BLaER1 (cell line): ENCODE data around the gene MAST4.
"Not testable (repeated sequence)": the region's sequence is repeated elsewhere in the genome, so short reads cannot be mapped to it uniquely, and the experiment has no call there.

Experiments
- H3K27ac ChIP-seq: shearing (Covaris generic); formaldehyde crosslinking; 2 replicates; pipeline ENCODE4 v1.8.1; 2022
- H3K27me3 ChIP-seq: shearing (Covaris generic); formaldehyde crosslinking; 2 replicates; pipeline ENCODE4 v1.8.1; 2022
- H3K36me3 ChIP-seq: shearing (Covaris generic); formaldehyde crosslinking; 2 replicates; pipeline ENCODE4 v1.8.1; 2022
- H3K4me1 ChIP-seq: shearing (Covaris generic); formaldehyde crosslinking; 2 replicates; pipeline ENCODE4 v1.8.1; 2022
- H3K4me2 ChIP-seq: shearing (Covaris generic); formaldehyde crosslinking; 2 replicates; pipeline ENCODE4 v1.8.1; 2022
- H3K4me3 ChIP-seq: shearing (Covaris generic); formaldehyde crosslinking; 2 replicates; pipeline ENCODE4 v1.8.1; 2022
- H3K9ac ChIP-seq: shearing (Covaris generic); formaldehyde crosslinking; 2 replicates; pipeline ENCODE4 v1.8.1; 2022
- H3K9me3 ChIP-seq: shearing (Covaris generic); formaldehyde crosslinking; 2 replicates; pipeline ENCODE4 v1.8.1; 2022
- H4K20me1 ChIP-seq: shearing (Covaris generic); formaldehyde crosslinking; 2 replicates; pipeline ENCODE4 v1.8.1; 2022
- Cebpa-rat ChIP-seq: shearing (Covaris generic); IDR thresholded peaks from 2 replicates; pipeline ENCODE4 v1.8.1; 2022

The MAST4 gene

DNA sequence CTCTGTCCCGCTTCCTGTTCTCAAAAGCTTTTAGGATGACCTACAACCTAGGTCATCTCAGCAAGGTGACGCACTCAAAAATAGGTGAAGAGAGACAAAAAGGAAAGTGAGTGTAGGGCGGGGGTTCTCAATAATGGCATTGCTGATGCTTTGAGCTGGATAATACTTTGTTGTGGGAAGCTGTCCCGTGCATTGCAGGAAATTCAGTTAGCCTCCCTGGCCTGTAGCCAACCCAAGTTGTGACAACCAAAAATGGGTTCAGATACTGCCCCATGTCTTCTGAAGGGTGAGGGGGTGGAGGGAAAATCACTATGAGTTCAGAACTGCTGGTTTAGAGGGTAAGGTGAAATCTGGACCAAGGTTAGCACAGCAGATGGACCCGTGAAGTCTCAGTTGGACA, 151.4 kb downstream of the MAST4 start:
- peaks cover 33% of the 10 kb centered on the region for H3K4me1 ChIP-seq
- H3K27me3 ChIP-seq = no peaks in the 10 kb centered on the region
- peak overlapping the region; percentile 69 for H3K4me2 ChIP-seq
- no peaks in the 10 kb centered on the region for H3K36me3 ChIP-seq
- H3K9me3 ChIP-seq = peaks cover 20% of the 10 kb centered on the region
- no peaks in the 10 kb centered on the region for H4K20me1 ChIP-seq
- H3K9ac ChIP-seq = no peak overlapping the region
- TF ChIP-seq Cebpa-rat = no peak
- no peak overlapping the region for H3K4me3 ChIP-seq
- no peak overlapping the region for H3K27ac ChIP-seq

DNA sequence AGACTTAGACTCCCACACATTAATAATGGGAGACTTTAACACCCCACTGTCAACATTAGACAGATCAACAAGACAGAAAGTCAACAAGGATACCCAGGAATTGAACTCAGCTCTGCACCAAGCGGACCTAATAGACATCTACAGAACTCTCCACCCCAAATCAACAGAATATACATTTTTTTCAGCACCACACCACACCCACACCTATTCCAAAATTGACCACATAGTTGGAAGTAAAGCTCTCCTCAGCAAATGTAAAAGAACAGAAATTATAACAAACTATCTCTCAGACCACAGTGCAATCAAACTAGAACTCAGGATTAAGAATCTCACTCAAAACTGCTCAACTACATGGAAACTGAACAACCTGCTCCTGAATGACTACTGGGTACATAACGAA, 156.5 kb downstream of the MAST4 start:
- not testable (repeated sequence) for H3K4me2 ChIP-seq, H4K20me1 ChIP-seq, H3K27me3 ChIP-seq, H3K4me3 ChIP-seq, H3K9me3 ChIP-seq, H3K9ac ChIP-seq, H3K27ac ChIP-seq, H3K4me1 ChIP-seq, H3K36me3 ChIP-seq

DNA sequence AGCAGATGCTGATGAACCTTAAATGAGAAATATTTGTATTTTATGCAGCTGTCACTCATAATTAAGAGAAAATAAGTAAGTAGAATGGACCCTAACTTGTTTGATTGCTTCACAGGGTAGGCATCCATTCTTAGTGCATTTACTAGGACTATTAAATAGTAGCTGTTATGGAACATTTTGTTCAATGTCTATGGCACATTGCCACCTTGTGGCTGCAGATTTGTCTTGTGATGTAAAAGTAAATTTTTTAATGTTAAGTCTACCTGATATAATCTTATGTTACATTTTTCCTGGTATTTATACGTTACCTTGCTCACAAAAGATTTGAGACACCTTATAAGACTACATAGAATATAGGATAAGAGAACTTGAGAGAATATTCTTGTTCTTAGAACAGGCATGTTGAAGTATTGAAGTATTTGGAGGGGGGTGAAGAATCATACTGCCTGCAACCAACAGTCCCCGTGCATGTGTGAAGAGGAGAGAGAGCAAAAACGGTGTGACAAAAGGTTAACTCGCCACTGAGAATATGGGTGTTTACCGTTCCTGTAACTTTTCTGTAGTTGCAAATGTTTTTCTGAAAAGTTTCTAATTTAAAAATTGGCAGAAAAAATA, 161.1 kb downstream of the MAST4 start:
- Histone ChIP-seq H3K4me2 (peak overlapping the region; percentile 26), H3K27ac (no peak overlapping the region), H4K20me1 (no peaks in the 10 kb centered on the region), H3K4me3 (no peak overlapping the region), H3K36me3 (no peaks in the 10 kb centered on the region), H3K4me1 (peaks cover 34% of the 10 kb centered on the region), H3K9me3 (no peaks in the 10 kb centered on the region), H3K27me3 (no peaks in the 10 kb centered on the region), H3K9ac (no peak overlapping the region)
- no peak for TF ChIP-seq Cebpa-rat

DNA sequence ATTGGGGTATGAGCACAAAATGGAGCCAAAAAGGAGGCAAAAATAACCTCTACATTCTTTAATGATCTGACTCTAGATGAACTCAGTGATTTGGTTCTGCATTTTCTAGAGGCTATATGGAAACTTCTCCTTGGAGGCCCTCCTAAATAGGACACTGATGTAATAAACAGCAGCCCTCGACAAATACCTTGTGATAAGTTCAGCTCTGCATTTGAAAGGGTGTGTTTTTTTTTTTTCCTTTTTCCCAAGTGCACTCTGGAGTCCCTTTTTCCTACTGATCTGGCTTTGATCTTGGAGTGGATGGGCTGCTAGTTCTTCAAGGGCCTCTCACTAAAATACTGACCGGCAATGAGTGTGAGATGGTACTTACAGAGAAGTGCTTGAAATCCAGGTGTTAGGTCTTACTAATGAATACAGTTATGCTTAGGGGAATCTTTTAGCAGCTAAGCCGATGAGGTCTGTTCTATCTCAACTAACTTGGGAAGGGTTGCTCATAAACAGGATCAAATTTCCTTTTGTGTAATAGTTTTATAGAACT, 161.7 kb downstream of the MAST4 start:
- peak overlapping the region; percentile 26 for H3K4me2 ChIP-seq
- no peak overlapping the region for H3K27ac ChIP-seq

DNA sequence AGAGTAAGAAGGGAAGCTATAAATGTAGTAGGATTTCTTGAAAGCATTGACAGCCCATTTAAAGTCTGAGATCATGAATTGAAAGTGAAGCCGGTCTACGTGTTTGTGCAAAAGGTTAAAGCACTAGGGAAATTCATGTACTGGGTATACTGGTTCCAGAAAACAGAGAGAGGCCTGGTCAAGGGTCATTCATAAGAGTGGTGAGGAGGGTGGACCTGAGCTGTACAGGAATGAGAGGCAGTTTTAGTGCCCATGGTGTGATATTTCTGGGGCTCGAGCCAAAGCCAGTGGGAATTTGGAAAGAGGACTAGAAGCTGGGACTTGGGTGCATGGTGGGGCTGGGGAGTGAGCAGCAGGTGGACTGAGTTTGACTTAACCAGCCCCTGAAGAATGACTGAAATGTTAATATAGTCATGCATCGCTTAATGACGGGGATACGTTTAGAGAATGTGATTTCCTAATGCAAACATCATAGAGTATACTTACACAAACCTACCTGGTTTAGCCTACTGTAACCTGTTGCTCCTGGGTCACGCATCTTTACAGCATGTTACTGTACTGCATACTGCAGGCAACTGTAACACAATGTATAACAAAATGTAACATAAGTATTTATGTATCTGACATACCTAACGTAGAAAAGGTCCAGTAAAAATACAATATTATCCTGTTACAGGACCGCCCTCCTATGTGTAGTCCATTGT, 173.0 kb downstream of the MAST4 start:
- Histone ChIP-seq H3K4me1 (peaks cover 7% of the 10 kb centered on the region; the same call in 1 of the 2 replicates), H3K9me3 (no peaks in the 10 kb centered on the region), H3K27me3 (no peaks in the 10 kb centered on the region), H3K4me3 (no peak overlapping the region), H3K9ac (no peak overlapping the region), H4K20me1 (no peaks in the 10 kb centered on the region), H3K4me2 (no peak overlapping the region), H3K27ac (no peak overlapping the region), H3K36me3 (no peaks in the 10 kb centered on the region)
- no peak for TF ChIP-seq Cebpa-rat

More for the DNA sequence above, 161.7 kb downstream of the MAST4 start:
- TF ChIP-seq Cebpa-rat = no peak
- H3K9ac ChIP-seq = no peak overlapping the region
- H3K27me3 ChIP-seq = no peaks in the 10 kb centered on the region
- H3K36me3 ChIP-seq = no peaks in the 10 kb centered on the region
- H3K4me3 ChIP-seq = no peak overlapping the region
- H3K9me3 ChIP-seq = no peaks in the 10 kb centered on the region
- H3K4me1 ChIP-seq = peaks cover 34% of the 10 kb centered on the region
- no peaks in the 10 kb centered on the region for H4K20me1 ChIP-seq

DNA sequence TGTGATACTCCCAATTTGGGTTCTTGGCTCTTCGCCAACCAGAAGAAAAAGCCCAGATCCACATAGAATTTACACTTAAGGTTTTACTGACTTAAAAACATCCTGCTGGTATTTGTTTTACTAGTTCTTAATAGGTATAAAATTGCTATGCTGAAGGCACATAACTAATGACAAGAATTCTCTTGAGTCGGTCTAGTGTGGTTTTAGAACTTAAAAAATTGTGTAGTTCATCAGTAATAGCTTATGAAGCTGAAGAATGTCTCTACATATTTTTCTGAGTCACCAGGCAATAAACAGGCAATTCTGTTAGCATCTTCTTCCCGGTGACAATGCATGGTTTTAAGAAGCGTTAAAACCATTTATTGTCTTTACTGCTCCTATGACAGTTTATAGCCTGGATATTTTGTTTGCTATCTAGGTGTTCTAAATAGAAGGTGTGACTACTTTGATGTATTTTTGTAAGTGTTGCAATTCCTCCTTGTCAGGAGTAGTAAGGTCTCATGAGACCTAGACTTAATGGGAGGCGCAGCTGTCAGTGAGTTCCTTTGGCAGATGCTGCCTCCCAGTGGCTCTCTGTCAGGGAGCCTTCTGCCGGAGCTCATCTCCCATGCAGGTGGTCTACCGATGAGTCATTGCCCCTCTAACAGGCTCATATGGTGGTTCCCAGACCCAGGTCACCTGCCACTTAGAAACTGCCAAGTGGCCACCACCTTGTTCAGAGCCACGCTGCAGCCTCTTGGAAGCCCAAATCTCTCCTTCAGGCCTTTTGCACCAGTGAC, 173.8 kb downstream of the MAST4 start:
- no peak overlapping the region for H3K27ac ChIP-seq
- no peak for TF ChIP-seq Cebpa-rat
- H3K9me3 ChIP-seq = no peaks in the 10 kb centered on the region
- H4K20me1 ChIP-seq = no peaks in the 10 kb centered on the region
- H3K4me2 ChIP-seq = peak overlapping the region; percentile 6; the same call in 1 of the 2 replicates
- no peaks in the 10 kb centered on the region for H3K36me3 ChIP-seq
- H3K4me1 ChIP-seq = peaks cover 7% of the 10 kb centered on the region; the same call in 1 of the 2 replicates
- H3K9ac ChIP-seq = no peak overlapping the region
- no peaks in the 10 kb centered on the region for H3K27me3 ChIP-seq
- no peak overlapping the region for H3K4me3 ChIP-seq

DNA sequence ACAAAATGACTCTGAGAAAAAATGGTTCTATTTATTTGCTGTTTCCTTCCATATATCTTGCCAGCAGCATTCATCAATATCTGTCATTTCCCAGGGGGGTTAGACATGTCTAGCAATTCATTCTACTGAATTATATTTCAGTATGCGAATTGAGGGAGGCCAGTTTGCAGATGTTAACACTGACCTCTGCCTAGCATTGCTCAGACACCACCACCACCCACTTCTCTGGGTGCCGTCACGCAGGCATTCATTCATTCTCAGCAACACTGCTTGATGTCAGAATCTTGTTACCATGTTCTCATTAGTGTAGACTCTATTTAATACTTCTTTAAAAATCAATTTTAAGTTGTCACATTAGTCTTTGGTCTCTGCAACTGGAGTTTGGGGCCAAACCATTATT, 181.7 kb downstream of the MAST4 start:
- H3K9ac ChIP-seq = no peak overlapping the region
- no peaks in the 10 kb centered on the region for H4K20me1 ChIP-seq
- H3K27me3 ChIP-seq = no peaks in the 10 kb centered on the region
- no peak overlapping the region for H3K27ac ChIP-seq
- H3K4me2 ChIP-seq = no peak overlapping the region
- no peaks in the 10 kb centered on the region for H3K36me3 ChIP-seq
- no peak overlapping the region for H3K4me3 ChIP-seq
- H3K4me1 ChIP-seq = peaks cover 4% of the 10 kb centered on the region; the same call in 1 of the 2 replicates
- H3K9me3 ChIP-seq = peaks cover 9% of the 10 kb centered on the region; the same call in 1 of the 2 replicates
- TF ChIP-seq Cebpa-rat = no peak

DNA sequence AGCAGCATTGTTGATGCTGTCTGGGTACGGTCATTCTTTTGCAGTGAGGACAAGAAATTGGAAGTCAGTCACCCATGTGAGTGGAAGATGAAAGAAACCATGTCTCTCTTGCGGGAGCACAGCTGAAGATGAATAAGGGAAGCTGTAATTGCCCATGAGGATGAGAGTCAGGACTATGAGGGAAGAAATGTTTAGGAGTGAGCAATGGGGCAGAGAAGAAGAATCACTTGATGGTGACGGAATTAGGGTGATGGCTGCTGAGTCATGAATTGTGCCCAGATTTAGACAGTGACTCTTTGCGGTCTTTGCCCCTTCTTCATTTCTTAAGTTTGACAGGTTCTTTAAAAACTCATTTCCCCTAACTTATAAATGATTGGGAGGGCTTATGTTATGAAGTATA, 183.3 kb downstream of the MAST4 start:
- no peak overlapping the region for H3K4me2 ChIP-seq

DNA sequence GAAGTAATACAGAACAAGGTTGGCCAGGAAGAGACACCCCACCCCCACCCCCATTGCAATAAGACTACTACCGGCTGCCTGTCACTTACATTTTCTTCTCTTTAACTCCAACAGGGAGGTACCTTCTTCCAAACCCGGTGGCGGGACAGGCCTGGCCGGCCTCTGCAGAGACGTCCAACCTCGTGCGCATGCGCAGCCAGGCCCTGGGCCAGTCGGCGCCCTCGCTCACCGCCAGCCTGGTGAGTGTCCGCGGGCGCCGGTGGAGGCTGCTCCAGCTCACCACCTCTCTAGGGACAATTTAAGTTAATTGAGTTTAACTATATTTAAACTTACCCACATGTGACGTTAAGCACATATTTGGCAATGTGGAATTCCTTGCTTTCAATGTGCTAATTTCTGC, 192.4 kb downstream of the MAST4 start:
- no peaks in the 10 kb centered on the region for H4K20me1 ChIP-seq
- peak overlapping the region; percentile 1 for H3K4me2 ChIP-seq
- no peak overlapping the region for H3K4me3 ChIP-seq
- no peak overlapping the region for H3K27ac ChIP-seq
- no peaks in the 10 kb centered on the region for H3K9me3 ChIP-seq
- H3K4me1 ChIP-seq = peaks cover 14% of the 10 kb centered on the region
- no peak for TF ChIP-seq Cebpa-rat
- H3K36me3 ChIP-seq = no peaks in the 10 kb centered on the region
- no peaks in the 10 kb centered on the region for H3K27me3 ChIP-seq
- H3K9ac ChIP-seq = no peak overlapping the region

More for the DNA sequence above, 183.3 kb downstream of the MAST4 start:
- no peak overlapping the region for H3K27ac ChIP-seq
- H4K20me1 ChIP-seq = no peaks in the 10 kb centered on the region
- H3K9me3 ChIP-seq = peaks cover 9% of the 10 kb centered on the region; the same call in 1 of the 2 replicates
- H3K36me3 ChIP-seq = no peaks in the 10 kb centered on the region
- peaks cover 4% of the 10 kb centered on the region; the same call in 1 of the 2 replicates for H3K4me1 ChIP-seq
- no peak overlapping the region for H3K4me3 ChIP-seq
- H3K9ac ChIP-seq = no peak overlapping the region
- H3K27me3 ChIP-seq = no peaks in the 10 kb centered on the region
- TF ChIP-seq Cebpa-rat = no peak

DNA sequence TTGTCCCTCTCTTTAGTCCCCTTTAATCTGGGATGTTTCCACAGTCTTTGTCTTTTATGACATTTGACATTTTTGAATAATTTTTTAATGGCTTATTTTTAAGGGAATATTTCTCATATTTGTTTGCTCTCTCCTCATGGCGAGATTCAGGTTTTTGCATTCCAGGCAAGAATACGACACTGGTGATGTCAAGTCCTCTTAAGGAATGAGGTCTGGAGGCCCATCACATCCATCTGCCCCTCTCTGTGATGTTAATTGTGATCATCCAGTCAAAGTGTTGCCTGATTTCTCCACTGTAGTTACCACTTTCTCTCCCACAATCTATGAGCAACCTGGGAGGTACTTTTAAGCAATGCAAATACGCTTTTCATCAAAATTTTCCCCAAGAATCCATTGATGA, 193.2 kb downstream of the MAST4 start:
- H3K4me1 ChIP-seq = peaks cover 14% of the 10 kb centered on the region
- no peak for TF ChIP-seq Cebpa-rat
- no peaks in the 10 kb centered on the region for H3K36me3 ChIP-seq
- H3K9me3 ChIP-seq = no peaks in the 10 kb centered on the region
- no peak overlapping the region for H3K27ac ChIP-seq
- no peaks in the 10 kb centered on the region for H4K20me1 ChIP-seq
- H3K4me2 ChIP-seq = no peak overlapping the region
- H3K9ac ChIP-seq = no peak overlapping the region
- H3K4me3 ChIP-seq = no peak overlapping the region
- H3K27me3 ChIP-seq = no peaks in the 10 kb centered on the region
